GM18498 (cell line): ENCODE results near the gene SLC17A8.

Source experiments
- ATAC-seq: cut with Tn5 transposase; IDR thresholded peaks from one replicate; pipeline ENCODE4 v1.9.1; 2021; ENCODE audit warnings: mild to moderate bottlenecking, moderate library complexity; ENCODE audit not compliant: unreplicated experiment

The SLC17A8 gene

DNA sequence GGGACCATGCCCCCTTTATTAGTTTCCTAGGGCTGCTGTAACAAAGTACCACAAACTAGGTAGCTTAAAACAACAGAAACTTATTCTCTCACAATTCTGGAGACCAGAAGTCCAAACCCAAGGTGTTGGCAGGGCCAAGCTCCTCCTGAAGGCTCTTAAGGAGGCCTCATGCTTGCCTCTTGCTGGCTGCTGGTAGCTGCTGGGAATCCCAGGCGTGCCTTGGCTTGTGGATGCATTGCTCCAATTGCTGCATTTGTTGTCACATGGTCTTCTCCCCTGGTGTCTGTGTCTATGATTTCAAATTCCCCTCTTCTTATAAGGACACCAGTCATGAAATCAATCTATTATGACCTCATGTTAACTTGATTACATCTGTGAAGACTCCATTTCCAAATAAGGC, 11.2 kb downstream of the SLC17A8 start:
- ATAC-seq, result no peak

GRCh38 chr12:100371146-100371545, 14.3 kb downstream of the SLC17A8 start:
- no peak for ATAC-seq

DNA sequence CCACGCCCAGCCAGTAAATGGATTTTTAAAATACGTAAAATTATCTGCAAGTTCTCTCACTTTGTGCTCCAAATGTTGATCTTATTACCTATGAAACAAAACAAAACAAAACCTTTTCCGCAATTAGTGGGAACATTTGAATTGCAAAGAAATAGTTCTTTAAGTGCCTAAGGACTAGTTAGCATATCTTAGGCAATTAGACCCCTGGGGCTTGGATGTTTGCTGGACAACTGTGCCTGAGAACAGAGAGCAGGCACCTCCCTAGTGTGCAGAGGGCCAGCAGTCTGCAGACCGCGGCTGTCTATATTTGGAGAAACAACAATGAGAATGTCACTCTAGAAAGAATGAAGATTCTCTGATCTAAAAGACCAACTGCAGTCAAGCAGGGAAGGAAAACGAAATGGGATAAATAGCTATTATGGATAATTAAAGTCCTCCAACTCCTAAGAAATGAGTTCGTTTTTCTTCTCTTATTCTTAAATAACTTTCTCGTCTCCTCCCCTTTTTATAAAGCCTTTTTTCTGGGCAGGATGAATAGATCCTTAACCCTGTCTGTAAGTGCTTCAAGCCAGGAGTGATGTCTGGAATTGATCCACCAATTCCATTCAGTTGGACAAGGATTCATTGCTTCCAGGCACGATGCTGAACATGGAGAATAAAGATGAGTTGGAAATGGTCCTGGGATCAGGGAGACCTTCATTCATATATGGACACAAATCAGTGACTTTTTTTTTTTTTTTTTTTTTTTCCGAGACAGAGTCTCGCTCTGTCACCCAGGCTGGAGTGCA, 16.2 kb downstream of the SLC17A8 start:
- ATAC-seq, result no peak

DNA sequence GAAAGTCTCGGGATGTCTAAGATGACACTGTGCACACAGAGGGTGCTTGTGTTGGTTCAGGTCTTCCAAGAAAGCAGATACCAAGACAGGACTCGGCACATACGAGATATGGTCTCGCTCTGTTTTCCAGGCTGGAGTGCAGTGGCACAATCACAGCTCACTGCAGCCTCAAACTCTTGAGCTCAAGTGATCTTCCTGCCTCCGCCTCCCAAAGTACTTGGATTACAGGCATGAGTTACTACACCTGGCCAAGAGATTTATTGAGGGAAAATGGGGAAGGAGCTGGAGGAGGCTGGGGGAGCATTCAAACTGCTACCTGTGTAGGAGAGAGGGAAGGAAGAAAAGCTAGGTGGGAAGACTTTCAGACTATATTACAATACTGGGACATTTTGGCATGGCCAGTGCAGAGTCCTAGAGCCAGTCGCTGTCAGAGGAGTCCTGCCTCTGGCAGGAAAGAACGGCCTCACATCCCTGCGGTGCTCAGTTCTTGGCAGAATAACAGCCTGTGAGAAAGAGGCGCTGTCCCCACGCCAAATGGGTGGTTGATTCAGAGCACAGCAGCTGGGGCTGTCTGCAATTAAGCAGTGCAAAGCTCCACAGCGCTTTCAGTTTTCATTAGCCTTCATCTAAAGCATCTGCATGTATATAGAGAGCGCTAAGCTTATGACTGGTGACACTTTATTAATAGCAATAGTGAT, 18.3 kb downstream of the SLC17A8 start:
- ATAC-seq, result no peak

- no peak for ATAC-seq
Observed at GRCh38 chr12:100376161-100376560, 19.3 kb downstream of the SLC17A8 start.

- ATAC-seq, result no peak
Observed at GRCh38 chr12:100381379-100381778, 24.5 kb downstream of the SLC17A8 start.

DNA sequence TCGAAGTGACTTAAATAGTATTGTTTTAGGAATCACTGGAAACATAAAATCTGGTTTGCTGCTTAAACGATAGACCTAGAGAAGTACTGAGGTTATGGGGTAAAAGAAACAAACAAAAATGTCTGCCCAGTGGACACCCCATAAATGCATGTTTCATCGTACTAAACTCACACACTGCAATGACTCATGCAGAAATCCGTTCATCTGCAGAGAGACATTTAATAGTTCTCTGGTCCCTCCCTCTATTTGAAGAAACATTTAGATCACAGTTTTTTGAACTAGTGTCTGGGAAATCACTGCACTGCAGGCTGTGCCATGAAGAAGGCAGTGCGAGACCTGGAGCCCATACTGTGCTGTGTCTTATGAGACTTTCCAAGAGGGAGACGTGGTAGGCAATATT, 25.5 kb downstream of the SLC17A8 start:
- no peak for ATAC-seq

- no peak for ATAC-seq
Observed at GRCh38 chr12:100383586-100384558, 27.0 kb downstream of the SLC17A8 start.

- no peak for ATAC-seq
Observed at GRCh38 chr12:100384559-100384935, 27.7 kb downstream of the SLC17A8 start.

GRCh38 chr12:100388382-100388781, 31.5 kb downstream of the SLC17A8 start:
- no peak for ATAC-seq

- no peak for ATAC-seq
Observed at GRCh38 chr12:100391856-100392255, 35.0 kb downstream of the SLC17A8 start.

DNA sequence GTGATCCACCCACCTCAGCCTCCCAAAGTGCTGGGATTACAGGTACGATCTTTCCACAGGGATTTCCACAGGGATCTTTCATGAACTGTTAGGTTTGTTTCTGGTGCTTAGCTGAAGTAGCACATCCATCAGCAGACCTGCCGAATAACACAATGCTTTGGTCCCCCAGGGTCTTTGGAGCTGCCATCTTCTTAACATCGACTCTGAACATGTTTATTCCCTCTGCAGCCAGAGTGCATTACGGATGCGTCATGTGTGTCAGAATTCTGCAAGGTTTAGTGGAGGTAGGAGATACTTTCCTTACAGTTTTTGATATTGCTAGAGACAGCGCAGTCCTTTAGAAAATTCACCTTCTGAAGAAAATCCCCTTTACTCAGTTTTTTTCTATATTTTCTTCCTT, 36.3 kb downstream of the SLC17A8 start:
- no peak for ATAC-seq

GRCh38 chr12:100395811-100396210, 38.9 kb downstream of the SLC17A8 start:
- no peak for ATAC-seq

- no peak for ATAC-seq
Observed at GRCh38 chr12:100398307-100398706, 41.4 kb downstream of the SLC17A8 start.

DNA sequence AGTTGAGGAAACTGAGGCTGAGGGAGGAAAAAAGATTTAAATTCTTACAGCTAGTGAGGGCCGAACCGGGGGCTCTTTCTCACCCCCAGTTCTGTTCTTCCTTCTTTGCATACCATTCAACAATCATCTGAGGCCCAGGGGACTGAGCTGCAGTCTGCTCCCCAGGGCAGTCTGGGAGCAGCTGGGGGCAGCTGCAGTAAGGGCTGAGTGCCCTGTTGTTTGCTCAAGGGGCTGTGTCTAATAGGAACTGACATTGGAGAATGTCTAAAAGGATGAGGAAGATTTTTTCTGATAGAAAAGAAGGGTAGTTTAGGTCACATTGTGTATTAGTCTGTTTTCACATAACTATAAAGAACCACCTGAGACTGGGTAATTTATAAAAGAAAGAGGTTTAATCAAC, 42.2 kb downstream of the SLC17A8 start:
- no peak for ATAC-seq

DNA sequence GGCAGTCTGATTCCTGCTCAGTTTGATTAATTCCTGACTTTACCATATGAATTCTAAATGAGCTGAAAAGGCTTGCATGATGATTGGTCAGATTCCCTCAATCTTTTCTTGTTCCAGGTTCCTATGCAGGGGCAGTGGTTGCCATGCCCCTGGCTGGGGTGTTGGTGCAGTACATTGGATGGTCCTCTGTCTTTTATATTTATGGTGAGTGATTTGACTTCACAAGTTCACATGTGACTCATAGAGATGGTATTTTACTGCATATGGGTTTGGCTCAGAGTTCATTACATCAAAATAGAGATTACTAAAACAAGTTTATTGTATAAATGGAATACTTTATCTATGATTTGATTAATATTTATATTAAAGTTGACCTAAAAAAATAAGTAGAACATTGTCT, 44.8 kb downstream of the SLC17A8 start:
- no peak for ATAC-seq

DNA sequence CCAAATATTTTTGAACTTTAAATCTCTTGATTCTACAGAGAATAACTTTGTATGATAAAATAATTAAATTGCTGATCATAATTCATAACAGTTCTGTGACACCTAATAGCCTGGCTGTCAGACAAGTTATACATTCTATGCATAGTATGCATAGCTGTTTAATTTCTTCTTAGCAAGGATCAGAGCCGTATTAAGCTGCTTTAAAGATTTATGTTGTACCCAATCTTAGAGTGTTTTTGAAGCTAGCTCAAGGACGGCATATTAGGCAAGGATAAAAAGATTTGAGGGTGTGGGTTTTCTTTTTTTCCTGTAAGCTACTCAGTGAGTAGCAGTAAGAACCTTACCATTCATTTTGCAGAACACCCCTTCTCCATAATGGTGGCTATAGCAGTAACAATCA, 45.9 kb downstream of the SLC17A8 start:
- ATAC-seq, result no peak

- ATAC-seq, result no peak
Observed at GRCh38 chr12:100403446-100403845, 46.6 kb downstream of the SLC17A8 start.

DNA sequence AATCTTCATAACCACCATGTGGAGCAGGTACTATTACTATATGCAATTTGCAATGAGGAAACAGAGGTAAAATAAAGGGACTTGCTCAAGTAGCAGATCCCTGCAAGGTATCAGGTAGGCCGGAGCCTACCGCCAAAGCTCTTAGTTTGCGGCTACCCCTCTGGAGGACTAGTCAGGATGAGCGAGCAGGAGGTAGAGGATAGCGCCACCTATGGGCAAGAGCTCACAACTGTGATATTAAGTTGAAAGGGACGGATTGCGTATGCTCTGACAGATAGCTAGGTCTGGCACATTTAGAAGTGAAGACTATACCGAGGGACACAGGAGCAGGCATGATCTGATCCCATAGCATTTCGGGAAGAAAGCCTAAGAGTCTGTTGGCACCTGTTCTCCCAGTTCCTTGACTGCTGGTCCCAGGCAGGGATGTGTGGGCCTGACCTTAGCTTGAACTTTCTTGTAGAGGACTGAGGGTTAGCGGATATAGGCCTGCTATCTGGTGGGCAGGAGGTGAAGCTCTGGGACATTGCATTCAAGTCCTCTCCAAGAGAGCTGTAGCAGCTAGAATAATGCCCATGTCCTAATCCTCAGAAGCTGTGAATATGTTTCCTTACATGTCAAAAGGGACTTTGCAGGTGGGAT, 48.0 kb downstream of the SLC17A8 start:
- ATAC-seq, result no peak

GRCh38 chr12:100413001-100413400, 56.1 kb downstream of the SLC17A8 start:
- ATAC-seq, result no peak

GRCh38 chr12:100414739-100415138, 57.9 kb downstream of the SLC17A8 start:
- ATAC-seq, result no peak
